ENCODE measurements around the gene HEMGN.

GRCh38 chr9:97964901-97965300 lies 26.9 kb upstream of the HEMGN start:
- TF ChIP-seq REST (IDR thresholded peaks at IDR 0.05; ENCODE audit: unreplicated experiment), result no peak
- no peak for TF ChIP-seq EZH2 (IDR thresholded peaks at IDR 0.05; ENCODE audit: low read depth, unreplicated experiment)
